SK-N-SH treated with all-trans-retinoic acid at 6 μM for 48 hours (cell line): Measurements from ENCODE around the gene CHL1.

Source experiments
- ARNTL ChIP-seq: fragments of 450-650 bp; formaldehyde crosslinking; IDR thresholded peaks from 2 replicates; pipeline ENCODE4 v1.5.0; 2020; ENCODE audit warnings: low read depth, mild to moderate bottlenecking, moderate library complexity, borderline replicate concordance
- CSDC2 ChIP-seq: fragments of 250-450 bp; sonication (Bioruptor Pico); IDR thresholded peaks from 2 replicates; pipeline ENCODE4 v1.5.0; 2020; ENCODE audit warnings: mild to moderate bottlenecking, moderate library complexity
- ISL1 ChIP-seq: fragments of 250-450 bp; sonication (Bioruptor Pico); IDR thresholded peaks from 2 replicates; pipeline ENCODE4 v2.1.2; 2022; ENCODE audit warnings: mild to moderate bottlenecking, moderate library complexity
- RARB ChIP-seq: fragments of 250-450 bp; sonication (Bioruptor Pico); IDR thresholded peaks from 2 replicates; pipeline ENCODE4 v1.8.0; 2021; ENCODE audit warnings: mild to moderate bottlenecking, moderate library complexity
- SNAI2 ChIP-seq: fragments of 250-450 bp; sonication (Bioruptor Pico); IDR thresholded peaks from 2 replicates; pipeline ENCODE4 v1.5.0; 2020; ENCODE audit warnings: mild to moderate bottlenecking, moderate library complexity
- ZFP30 ChIP-seq: fragments of 450-650 bp; formaldehyde crosslinking; IDR thresholded peaks from 2 replicates; pipeline ENCODE4 v1.5.0; 2022; ENCODE audit warnings: mild to moderate bottlenecking, moderate library complexity
- TF ChIP-seq, protein P1 (sequence below): fragments of 250-450 bp; sonication (Bioruptor Pico); IDR thresholded peaks from 2 replicates; pipeline ENCODE4 v1.8.0; 2020; ENCODE audit warnings: mild to moderate bottlenecking, moderate library complexity, borderline replicate concordance
- TF ChIP-seq, protein P2 (sequence below): fragments of 250-450 bp; sonication (Bioruptor Pico); IDR thresholded peaks from 2 replicates; pipeline ENCODE4 v1.8.0; 2021; ENCODE audit warnings: low read depth, mild to moderate bottlenecking, moderate library complexity, borderline replicate concordance

DNA sequence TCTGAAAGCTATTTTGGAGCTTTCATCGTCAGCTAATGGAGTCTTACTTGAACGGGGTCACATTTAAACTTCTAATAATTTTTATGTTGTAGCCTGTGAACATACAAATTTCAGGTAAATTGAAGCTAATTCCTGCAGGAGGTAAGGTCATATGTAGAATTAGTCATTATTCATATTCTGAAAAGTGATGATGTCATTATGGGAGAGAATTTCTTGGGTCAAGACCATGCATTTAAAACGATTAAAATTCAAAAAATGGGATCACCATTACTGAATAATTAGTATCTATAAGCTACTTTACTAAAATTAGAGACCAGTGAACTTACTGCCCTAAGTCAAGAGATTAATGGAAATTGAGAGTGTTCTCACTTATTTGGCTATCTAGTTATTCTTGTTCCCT, 120.4 kb downstream of the CHL1 start:
- TF ChIP-seq SNAI2 (CRISPR knock-in tag), result no peak
- TF ChIP-seq, protein P1, sequence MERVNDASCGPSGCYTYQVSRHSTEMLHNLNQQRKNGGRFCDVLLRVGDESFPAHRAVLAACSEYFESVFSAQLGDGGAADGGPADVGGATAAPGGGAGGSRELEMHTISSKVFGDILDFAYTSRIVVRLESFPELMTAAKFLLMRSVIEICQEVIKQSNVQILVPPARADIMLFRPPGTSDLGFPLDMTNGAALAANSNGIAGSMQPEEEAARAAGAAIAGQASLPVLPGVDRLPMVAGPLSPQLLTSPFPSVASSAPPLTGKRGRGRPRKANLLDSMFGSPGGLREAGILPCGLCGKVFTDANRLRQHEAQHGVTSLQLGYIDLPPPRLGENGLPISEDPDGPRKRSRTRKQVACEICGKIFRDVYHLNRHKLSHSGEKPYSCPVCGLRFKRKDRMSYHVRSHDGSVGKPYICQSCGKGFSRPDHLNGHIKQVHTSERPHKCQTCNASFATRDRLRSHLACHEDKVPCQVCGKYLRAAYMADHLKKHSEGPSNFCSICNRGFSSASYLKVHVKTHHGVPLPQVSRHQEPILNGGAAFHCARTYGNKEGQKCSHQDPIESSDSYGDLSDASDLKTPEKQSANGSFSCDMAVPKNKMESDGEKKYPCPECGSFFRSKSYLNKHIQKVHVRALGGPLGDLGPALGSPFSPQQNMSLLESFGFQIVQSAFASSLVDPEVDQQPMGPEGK (CRISPR knock-in tag), result no peak
- TF ChIP-seq ISL1 (CRISPR knock-in tag), result no peak
- TF ChIP-seq CSDC2 (CRISPR knock-in tag), result no peak
- TF ChIP-seq, protein P2, sequence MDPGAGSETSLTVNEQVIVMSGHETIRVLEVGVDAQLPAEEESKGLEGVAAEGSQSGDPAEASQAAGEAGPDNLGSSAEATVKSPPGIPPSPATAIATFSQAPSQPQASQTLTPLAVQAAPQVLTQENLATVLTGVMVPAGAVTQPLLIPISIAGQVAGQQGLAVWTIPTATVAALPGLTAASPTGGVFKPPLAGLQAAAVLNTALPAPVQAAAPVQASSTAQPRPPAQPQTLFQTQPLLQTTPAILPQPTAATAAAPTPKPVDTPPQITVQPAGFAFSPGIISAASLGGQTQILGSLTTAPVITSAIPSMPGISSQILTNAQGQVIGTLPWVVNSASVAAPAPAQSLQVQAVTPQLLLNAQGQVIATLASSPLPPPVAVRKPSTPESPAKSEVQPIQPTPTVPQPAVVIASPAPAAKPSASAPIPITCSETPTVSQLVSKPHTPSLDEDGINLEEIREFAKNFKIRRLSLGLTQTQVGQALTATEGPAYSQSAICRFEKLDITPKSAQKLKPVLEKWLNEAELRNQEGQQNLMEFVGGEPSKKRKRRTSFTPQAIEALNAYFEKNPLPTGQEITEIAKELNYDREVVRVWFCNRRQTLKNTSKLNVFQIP (CRISPR knock-in tag), result no peak
- no peak for TF ChIP-seq RARB
- no peak for TF ChIP-seq ZFP30 (CRISPR knock-in tag)
- TF ChIP-seq ARNTL (CRISPR knock-in tag), result no peak
